Ecto neural progenitor cell (in vitro differentiated cells): ENCODE measurements around the gene AHCYL1.
"Not testable (repeated sequence)": the region's sequence is repeated elsewhere in the genome, so short reads cannot be mapped to it uniquely, and the experiment has no call there.

Experiments used
- DNase-seq: peaks from one replicate; pipeline ENCODE4 v3.0.0-alpha.2; 2018; ENCODE audit warnings: low spot score

AHCYL1 gene

GRCh38 chr1:109984456-109985246 is at the start of gene AHCYL1:
AHCYL1 (plus strand) TSS chr1:109984765; CDS start chr1:109985053, 288 bp downstream.
- peak; percentile 99 for DNase-seq

DNA sequence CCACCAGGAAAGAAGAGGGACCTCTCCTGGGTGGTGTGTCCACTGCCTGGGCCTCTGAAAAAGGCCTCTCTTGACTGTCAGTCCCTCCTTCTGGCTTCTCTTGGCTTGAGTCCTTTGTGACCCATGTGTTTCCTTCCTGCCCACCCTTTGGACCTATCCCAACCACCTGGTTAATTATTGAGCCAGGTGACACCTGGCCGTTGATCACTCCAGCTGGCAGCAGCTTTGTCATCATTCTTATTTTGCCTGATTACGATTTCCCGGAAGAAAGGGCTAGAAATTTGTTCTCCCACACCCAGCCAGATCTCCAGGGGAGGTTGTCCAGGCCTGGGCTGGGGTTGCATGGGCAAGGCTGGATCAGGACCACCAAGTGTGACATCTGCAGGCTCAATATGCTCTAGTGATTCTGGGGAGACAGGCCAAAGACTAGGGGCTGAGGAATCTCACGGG is 49.1 kb upstream of the AHCYL1 start:
- DNase-seq = peak; percentile 27

GRCh38 chr1:109937738-109938137 is 46.8 kb upstream of the AHCYL1 start:
- no peak for DNase-seq

GRCh38 chr1:109938556-109938955 is 46.0 kb upstream of the AHCYL1 start:
- DNase-seq = no peak

GRCh38 chr1:109942434-109942833 is 42.1 kb upstream of the AHCYL1 start:
- DNase-seq = no peak

- no peak for DNase-seq
These were observed 40.0 kb upstream of the AHCYL1 start for GRCh38 chr1:109944541-109944940.

DNA sequence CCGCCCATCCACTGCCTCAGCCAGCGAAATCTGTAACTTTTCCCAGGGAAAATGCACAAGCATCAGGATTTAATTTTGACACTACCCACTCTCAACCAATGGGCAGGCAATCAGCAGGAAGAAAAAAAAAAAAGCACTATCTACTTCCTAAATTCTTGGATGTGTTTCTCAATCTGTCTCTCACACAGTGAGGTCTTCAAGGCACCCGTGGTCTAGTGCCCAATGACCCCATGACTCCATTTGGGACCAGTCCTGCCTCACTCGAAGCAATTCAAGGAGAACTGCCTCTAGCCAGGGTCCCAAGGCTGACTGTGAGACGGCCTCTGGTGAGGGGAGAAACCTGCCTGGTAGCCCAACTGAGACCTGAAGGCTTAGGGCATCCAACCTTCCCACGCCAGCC is 38.1 kb upstream of the AHCYL1 start:
- DNase-seq = no peak

- DNase-seq = no peak
These were observed 36.8 kb upstream of the AHCYL1 start for GRCh38 chr1:109947582-109948284.

DNA sequence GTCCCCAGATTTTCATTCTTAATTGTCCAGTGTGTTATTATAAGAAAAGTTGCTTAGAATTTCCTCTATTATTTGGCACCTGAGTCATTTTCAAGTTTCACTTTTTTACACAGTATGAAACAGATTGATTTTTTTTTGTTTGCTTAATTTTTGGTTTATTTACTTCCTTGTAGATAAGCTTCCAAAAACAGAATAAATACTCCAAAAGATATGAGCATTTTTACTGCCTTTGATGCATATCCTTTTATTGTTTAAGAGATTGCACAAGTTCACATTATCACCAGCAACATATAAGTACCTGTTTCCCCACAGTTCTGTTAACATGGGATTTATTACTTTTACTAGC is 36.3 kb upstream of the AHCYL1 start:
- no peak for DNase-seq

- no peak for DNase-seq
These were observed 34.5 kb upstream of the AHCYL1 start for GRCh38 chr1:109950038-109950437.

DNA sequence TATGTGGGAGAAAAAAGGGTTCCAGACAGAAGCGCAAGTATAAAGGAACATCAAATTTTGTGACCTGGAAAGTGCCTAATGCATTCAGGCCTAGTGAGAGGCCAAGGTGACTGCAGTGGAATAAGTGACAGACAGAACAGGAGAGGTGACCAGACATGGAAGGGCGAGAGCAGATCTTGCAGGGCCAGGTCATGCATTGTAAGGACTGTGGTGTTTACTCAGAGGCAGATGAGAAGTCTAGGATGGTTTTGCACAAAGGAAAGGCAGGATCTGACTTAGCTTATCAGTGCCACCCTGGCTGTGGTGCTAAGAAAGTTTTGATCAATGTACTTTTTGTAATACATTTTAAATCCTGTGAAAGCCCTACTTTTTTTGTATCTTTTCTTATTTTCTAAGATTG is 34.1 kb upstream of the AHCYL1 start:
- no peak for DNase-seq

- DNase-seq = not testable (repeated sequence)
These were observed 33.1 kb upstream of the AHCYL1 start for GRCh38 chr1:109951501-109951900.

DNA sequence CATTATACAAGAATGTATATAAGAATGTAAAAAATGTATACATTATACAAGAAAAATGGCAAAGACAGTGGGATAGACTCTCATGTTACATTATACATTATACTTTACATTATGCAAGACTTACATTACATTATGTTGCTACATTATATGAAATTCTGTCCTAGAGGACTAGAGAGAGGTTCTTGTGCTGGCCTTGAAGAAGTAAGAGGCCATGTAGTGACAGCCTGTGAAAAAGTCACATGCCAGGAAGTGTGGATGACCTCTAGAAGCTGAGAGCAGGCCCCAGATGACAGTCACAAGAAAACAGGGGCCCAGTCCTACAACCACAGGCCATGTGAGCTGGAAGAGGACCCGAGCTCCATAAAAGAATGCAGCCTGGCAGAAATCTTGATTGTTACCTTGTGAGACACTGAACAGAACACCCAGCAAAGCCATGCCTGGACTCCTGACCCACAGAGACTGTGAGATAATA is 30.5 kb upstream of the AHCYL1 start:
- DNase-seq = no peak

GRCh38 chr1:109959632-109959973 is 25.0 kb upstream of the AHCYL1 start:
- DNase-seq = no peak

DNA sequence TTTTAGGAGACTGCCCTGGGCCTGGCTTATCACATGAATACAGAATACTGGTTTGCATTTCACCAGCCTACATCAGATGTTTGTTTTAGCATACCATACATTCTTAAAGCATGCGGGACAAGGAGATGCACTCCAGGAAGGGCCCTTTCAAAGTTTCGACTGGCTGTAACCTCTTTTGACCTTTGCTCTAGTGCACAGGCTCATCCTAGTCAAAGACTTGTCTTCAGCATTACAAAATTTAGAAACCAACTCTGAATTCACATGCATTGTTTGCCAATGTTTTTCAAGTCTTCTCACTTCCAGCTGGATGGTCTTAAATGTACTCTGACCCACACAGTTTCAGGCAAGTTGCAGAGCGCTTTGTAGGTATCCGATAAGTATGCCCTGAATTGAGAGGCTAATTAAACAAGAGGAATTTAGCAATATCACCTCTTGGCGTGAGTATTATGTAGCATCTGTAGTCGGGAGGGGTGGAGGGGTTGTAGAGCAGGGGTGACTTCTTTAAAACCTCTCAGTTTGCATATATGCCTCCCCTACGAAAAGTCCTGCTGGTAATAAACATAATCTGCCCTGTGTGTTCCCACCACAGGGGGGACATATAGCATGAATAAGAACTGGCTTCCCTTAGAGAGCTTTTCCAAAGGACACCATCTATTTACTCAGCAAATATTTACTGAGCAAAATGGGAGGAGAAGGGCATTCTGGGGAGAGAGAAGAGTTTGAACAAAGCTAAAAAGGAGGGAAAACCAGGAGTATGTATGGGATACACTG is 24.4 kb upstream of the AHCYL1 start:
- peak; percentile 65 for DNase-seq

DNA sequence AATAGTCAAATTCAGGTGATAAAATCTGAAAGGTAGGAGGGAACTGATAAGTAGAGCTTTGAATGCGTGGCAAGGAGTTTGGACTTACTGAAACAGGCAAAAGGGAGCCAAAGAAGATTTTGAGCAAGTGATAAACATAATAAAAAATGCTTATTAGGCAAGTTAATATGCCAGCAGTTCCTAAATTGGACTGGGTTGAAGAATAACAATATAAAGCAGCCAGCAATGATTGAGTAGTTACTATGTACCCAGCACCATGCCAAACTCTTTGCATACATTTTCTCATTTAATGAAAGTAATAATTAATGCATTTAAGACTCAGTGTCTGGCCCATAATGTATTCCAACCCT is 23.8 kb upstream of the AHCYL1 start:
- DNase-seq = no peak

GRCh38 chr1:109963864-109964263 is 20.7 kb upstream of the AHCYL1 start:
- DNase-seq = no peak

GRCh38 chr1:109969146-109969829 is 15.3 kb upstream of the AHCYL1 start:
- DNase-seq = no peak

DNA sequence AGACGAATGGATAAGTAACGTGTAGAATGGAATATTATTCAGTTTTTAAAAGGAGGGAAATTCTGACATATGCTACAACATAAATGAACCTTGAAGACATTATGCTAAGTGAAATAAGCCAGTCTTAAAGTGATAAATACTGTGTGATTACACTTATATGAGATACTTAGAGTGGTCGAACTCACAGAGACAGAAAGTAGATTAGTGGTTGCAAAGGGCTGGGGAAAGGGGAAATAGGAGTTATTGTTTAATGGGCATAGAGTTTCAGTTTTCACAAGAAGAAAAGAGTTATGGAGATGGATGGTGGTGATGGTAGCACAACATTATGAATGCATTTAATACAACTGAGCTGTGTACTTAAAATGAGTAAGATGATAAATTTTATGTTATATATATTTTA is 14.7 kb upstream of the AHCYL1 start:
- no peak for DNase-seq

GRCh38 chr1:109971559-109971958 is 13.0 kb upstream of the AHCYL1 start:
- no peak for DNase-seq

DNA sequence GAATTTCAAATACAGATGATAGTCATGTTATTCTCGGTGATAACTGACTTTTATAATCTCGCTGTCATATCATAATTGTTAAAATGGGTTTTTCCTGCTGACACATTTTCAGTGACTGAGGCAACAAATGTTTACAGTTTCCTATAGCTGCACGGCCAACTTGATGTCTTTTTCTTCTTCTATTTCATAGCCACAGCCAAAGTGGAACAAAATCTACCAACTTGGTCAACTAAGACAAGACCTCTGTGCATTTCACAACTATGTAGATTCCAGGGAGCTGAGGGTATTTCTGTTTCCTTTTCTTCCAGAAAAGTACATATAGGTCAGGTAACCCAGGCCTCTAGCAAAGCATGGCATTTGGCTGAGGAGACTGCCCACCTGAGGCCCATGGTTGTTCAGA is 10.4 kb upstream of the AHCYL1 start:
- no peak for DNase-seq

DNA sequence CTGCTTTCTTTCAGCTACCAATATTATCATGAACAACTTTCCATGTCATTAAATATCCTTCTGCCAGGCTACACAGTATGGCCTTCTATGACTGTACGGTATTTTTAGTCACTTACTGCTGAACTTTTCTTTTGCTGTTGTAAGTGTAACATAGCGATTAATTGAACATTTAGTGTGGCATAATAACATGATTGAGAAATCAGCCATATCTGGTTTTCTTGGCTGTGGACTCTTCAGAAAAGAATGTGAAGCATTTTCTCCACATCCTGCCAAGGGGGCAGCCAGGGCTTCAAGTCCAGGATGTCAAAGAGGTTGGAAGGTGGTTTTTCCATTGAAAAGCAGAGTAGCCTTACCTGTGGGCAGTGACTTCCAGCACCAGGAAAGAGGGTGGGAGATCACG is 8.8 kb upstream of the AHCYL1 start:
- no peak for DNase-seq
